GM19395 (cell line): ENCODE measurements around the gene ACTR1B.
"Not testable (repeated sequence)": the region's sequence is repeated elsewhere in the genome, so short reads cannot be mapped to it uniquely, and the experiment has no call there.

Experiments
- ATAC-seq: cut with Tn5 transposase; IDR thresholded peaks from one replicate; pipeline ENCODE4 v1.9.1; 2021; ENCODE audit warnings: mild to moderate bottlenecking, moderate library complexity; ENCODE audit not compliant: unreplicated experiment

Gene ACTR1B

DNA sequence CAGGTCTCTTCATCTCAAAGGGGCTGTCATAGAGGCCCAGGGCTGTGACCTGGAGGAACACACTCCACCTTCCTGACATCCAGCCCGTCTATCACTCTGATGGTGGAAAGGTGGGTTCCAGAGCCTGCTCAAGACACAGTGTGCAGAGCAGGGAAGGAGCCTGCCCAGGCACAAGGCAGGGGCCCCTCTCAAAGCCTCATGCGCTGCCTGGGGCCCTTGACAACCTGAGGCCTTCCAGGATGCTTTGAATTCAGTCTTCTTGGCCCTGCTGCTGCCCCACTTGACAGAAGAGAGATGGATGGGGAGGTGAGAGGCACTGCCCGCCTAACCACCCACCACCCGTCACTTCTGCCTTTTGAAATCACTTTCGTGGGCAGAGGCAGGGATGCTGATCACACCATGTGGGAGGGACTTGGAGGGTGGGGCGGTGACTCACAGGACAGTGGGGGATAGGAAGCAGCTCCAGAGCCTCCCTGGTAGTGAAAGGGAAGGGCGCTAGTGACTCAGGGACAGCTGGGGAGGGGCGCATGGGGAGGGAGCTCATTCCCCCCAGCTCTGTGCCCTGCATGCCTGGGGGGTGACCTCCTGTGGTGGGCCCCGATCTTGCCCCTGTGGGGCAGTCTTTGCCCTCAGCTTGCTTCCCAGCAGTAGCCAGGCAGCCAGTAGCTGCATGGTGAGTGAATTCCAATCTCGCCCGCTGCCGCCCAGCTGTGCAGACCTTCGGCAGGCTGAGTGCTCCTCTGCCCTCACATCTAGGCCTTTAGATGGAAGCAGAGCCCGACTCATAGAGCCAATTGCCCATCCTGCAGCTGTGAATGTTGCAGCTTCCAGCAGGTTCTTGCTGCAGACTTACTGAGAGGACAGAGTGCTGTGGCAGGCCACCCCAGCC lies 44.7 kb downstream of the ACTR1B start:
- not testable (repeated sequence) for ATAC-seq

- no peak for ATAC-seq
Observed at GRCh38 chr2:97617911-97618310, 45.9 kb downstream of the ACTR1B start.

DNA sequence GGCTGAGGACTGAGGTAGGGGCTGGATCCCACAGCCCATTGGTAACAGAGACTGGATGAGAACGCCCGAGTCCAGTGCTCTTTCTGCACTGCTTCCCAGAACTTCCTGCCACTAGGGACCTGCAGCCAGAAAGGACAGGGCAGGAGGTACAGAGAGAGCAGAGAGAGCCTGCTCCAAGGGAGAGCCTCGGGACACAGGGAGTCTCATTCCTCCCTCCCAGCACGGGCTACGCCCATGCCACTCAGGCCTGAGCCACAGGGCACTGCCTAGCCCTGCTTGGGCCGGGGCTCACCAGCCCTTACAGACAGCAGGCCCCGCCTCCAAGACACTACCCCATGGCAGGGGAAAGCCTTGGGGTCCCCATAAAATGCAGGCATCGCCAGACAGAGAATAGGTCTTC lies 48.1 kb downstream of the ACTR1B start:
- not testable (repeated sequence) for ATAC-seq

- ATAC-seq: not testable (repeated sequence)
Observed at GRCh38 chr2:97611895-97612294, 51.9 kb downstream of the ACTR1B start.

GRCh38 chr2:97608745-97609144 lies 55.1 kb downstream of the ACTR1B start:
- ATAC-seq: not testable (repeated sequence)
